HepG2 (cell line): ENCODE measurements around the gene MYADML2.

ENCODE experiments used
- GTF2F1 ChIP-seq: fragments of 150-350 bp; IDR thresholded peaks from 2 replicates; pipeline ENCODE4 v1.6.1; 2014; ENCODE audit warnings: low read length
- NFE2L2 ChIP-seq: fragments of 150-350 bp; IDR thresholded peaks from 2 replicates; pipeline ENCODE4 v1.6.1; 2014; ENCODE audit warnings: low read length
- UBTF ChIP-seq: sonication (generic); formaldehyde crosslinking; IDR thresholded peaks from 2 replicates; pipeline ENCODE4 v1.4.0; 2020; ENCODE audit warnings: mild to moderate bottlenecking, missing genetic modification reagents
- ZFAT ChIP-seq: sonication (generic); formaldehyde crosslinking; conservative IDR thresholded peaks from 2 replicates; pipeline ENCODE4 v1.8.1; 2023; ENCODE audit warnings: missing genetic modification reagents, inconsistent platforms
- ZNF224 ChIP-seq: sonication (generic); formaldehyde crosslinking; IDR thresholded peaks from 2 replicates; pipeline ENCODE4 v1.5.0; 2020; ENCODE audit warnings: mild to moderate bottlenecking, missing genetic modification reagents
- ZNF275 ChIP-seq: sonication (generic); formaldehyde crosslinking; IDR thresholded peaks from 2 replicates; pipeline ENCODE4 v1.8.0; 2022; ENCODE audit warnings: missing genetic modification reagents, mild to moderate bottlenecking, inconsistent platforms, borderline replicate concordance
- TF ChIP-seq, protein P1 (sequence below): sonication (generic); formaldehyde crosslinking; IDR thresholded peaks from 2 replicates; pipeline ENCODE4 v1.4.0; 2020; ENCODE audit warnings: low read depth, mild to moderate bottlenecking, missing genetic modification reagents

DNA sequence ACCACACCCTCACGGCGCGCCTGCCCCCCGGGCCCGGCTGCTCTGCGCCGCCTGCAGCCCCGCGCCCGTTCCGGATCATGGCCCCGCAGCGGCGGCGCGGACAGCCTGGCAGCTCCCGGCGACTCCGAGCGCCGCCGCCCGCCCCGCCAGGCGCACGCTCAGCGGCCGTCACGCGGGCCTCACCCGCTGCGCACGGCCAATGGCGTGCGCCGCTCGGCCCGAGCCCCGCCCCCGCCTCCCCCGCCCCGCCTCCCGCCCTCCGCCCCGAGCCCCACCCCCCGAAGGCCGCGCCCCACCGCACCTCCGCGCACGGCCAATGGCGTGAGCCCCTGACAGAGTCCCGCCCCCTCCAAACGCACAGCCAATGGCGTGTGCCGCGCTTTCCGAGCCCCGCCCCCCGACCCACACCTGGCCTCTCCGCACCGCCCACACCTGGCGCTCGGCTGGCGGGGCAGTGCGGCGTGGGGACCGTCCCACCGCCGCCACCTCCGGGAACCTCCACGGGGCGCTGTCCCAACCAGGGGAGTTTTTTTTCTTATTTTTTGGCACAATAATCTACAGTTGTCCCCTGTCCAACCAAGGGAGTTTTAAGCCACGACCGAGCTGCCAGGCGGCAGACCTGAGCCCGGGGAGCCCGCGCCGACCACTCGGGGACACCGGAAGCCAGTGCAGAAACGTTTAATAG lies 35.6 kb downstream of the MYADML2 start, which contains the start of gene PCYT2:
- TF ChIP-seq NFE2L2 (no peak), ZNF275 (no peak), ZFAT (CRISPR knock-in tag) (no peak), GTF2F1 (no peak), UBTF (no peak), ZNF224 (CRISPR knock-in tag) (no peak)
- TF ChIP-seq, protein P1, sequence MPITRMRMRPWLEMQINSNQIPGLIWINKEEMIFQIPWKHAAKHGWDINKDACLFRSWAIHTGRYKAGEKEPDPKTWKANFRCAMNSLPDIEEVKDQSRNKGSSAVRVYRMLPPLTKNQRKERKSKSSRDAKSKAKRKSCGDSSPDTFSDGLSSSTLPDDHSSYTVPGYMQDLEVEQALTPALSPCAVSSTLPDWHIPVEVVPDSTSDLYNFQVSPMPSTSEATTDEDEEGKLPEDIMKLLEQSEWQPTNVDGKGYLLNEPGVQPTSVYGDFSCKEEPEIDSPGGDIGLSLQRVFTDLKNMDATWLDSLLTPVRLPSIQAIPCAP, result no peak
